K562 (cell line): Measurements from ENCODE around the gene YIF1A. TPM values are rescaled to one million over a fixed set of nuclear protein-coding genes. Genes with fewer than 3 reads are reported as not detected.
A peak's percentile ranks its signal among the peaks of the same experiment; 100 is the strongest.

Experiments used
- ATAC-seq: fragments of 200-7000 bp; cut with Tn5 transposase; 3 replicates; pipeline ENCODE4 v1.9.1; 2020; ENCODE audit warnings: moderate library complexity
- BruUV-seq: library from RNA; stranded (reverse); fragments of 400-500 nt; replicated peaks from 2 replicates; lab custom pipeline; 2021; lab: Mats Ljungman, UMichigan
- CTCF ChIA-PET: fragments of 300-600 bp; formaldehyde crosslinking; extraction: SDS; loops from one replicate; lab custom pipeline; 2021; ENCODE audit warnings: low intra/inter-chr PET ratio; lab: Yijun Ruan, JAX
- POLR2A ChIA-PET: fragments of 300-600, 350-650 bp; sonication (Branson Sonifier 250); formaldehyde crosslinking; extraction: SDS; loops from one replicate; lab custom pipeline; 2021; ENCODE audit warnings: antibody characterized with exemption, inconsistent platforms; lab: Yijun Ruan, JAX
- DNase-seq, 4 experiments: peaks; one replicate each; pipeline versions ENCODE4 v3.0.0 to v3.0.0-alpha.2; 2011 to 2018; ENCODE audit warnings: low spot score in 3 of 4, mixed read lengths in 3 of 4; ENCODE audit errors: extremely low read depth in 1 of 4
- FAIRE-seq: peaks from 2 replicates; lab custom pipeline; 2011; peaks lifted over from hg19 to GRCh38; lab: Jason Lieb, UNC
- H2AFZ ChIP-seq: 2 replicates; pipeline ENCODE4 v1.6.0; 2011; ENCODE audit warnings: low read depth, low read length, control low read depth, inconsistent platforms
- H3K27ac ChIP-seq: fragments of 200-600 bp; 3 replicates; pipeline ENCODE4 v1.8.0; 2011; ENCODE audit warnings: low read depth, mild to moderate bottlenecking, control low read depth, inconsistent platforms, low read length, moderate library complexity, mixed read lengths; ENCODE audit errors: extremely low read depth
- H3K27me3 ChIP-seq, 2 experiments: fragments of 300-600 bp in 1 of 2; 2 replicates in 1 of 2; 3 replicates in 1 of 2; pipeline versions ENCODE4 v1.6.0 to v1.8.0; 2011; ENCODE audit warnings: inconsistent platforms in 2 of 2, low read length in 2 of 2, mild to moderate bottlenecking in 1 of 2, mixed read lengths in 1 of 2, moderate library complexity in 1 of 2; ENCODE audit not compliant: control insufficient read depth in 2 of 2, insufficient read depth in 2 of 2
- H3K36me3 ChIP-seq: fragments of 300-600 bp; 3 replicates; pipeline ENCODE4 v1.8.0; 2011; ENCODE audit warnings: mild to moderate bottlenecking, low read length, inconsistent platforms; ENCODE audit not compliant: control insufficient read depth, insufficient read depth
- H3K4me1 ChIP-seq, 2 experiments: fragments of 200-600 bp in 1 of 2; replicated peaks in 1 of 2; 2 replicates in 1 of 2; 3 replicates in 1 of 2; pipeline versions ENCODE4 v1.5.1 to v1.8.0; 2011; ENCODE audit warnings: inconsistent platforms in 2 of 2, low read length in 2 of 2, mild to moderate bottlenecking in 1 of 2, mixed read lengths in 1 of 2, moderate library complexity in 1 of 2; ENCODE audit not compliant: control insufficient read depth in 2 of 2, insufficient read depth in 2 of 2
- H3K4me2 ChIP-seq: 2 replicates; pipeline ENCODE4 v1.6.1; 2011; ENCODE audit warnings: low read length, control low read depth, inconsistent platforms, mixed read lengths; ENCODE audit not compliant: insufficient read depth
- H3K4me3 ChIP-seq: fragments of 200-600 bp; sonication (generic), shearing (Covaris generic); 2 replicates; pipeline ENCODE4 v1.5.1; 2016; ENCODE audit warnings: control low read depth, inconsistent platforms
- H3K79me2 ChIP-seq: fragments of 200-600 bp; 3 replicates; pipeline ENCODE4 v1.8.0; 2011; ENCODE audit warnings: low read length, inconsistent platforms; ENCODE audit not compliant: control insufficient read depth, insufficient read depth
- H3K9ac ChIP-seq, 2 experiments: 2 replicates each; pipeline versions ENCODE4 v1.6.0 to v1.6.1; 2011; ENCODE audit warnings: low read depth in 2 of 2, low read length in 2 of 2, control low read depth in 1 of 2, inconsistent platforms in 1 of 2, mild to moderate bottlenecking in 1 of 2, mixed read lengths in 1 of 2; ENCODE audit not compliant: insufficient read depth in 1 of 2
- H3K9me1 ChIP-seq: one replicate; pipeline ENCODE4 v1.6.0; 2011; ENCODE audit warnings: inconsistent platforms, mild to moderate bottlenecking, low read length, moderate library complexity; ENCODE audit not compliant: control insufficient read depth, insufficient read depth
- H3K9me3 ChIP-seq: replicated peaks from 2 replicates; pipeline ENCODE4 v1.5.1; 2011; ENCODE audit warnings: low read depth, low read length, inconsistent platforms; ENCODE audit not compliant: control insufficient read depth, insufficient read depth
- H4K20me1 ChIP-seq: replicated peaks from 2 replicates; pipeline ENCODE4 v1.6.1; 2011; ENCODE audit warnings: low read length, inconsistent platforms, mixed read lengths; ENCODE audit not compliant: control insufficient read depth, insufficient read depth
- BRD4 ChIP-seq: fragments of 200-600 bp; sonication (generic); IDR thresholded peaks from 2 replicates; pipeline ENCODE4 v1.6.1; 2017; ENCODE audit warnings: inconsistent platforms
- C11orf30 ChIP-seq: fragments of 450-650 bp; IDR thresholded peaks from 2 replicates; pipeline ENCODE4 v1.6.1; 2016; ENCODE audit warnings: low read depth, mild to moderate bottlenecking
- FOXA3 ChIP-seq, 2 experiments: fragments of 450-650 bp in 1 of 2; sonication (generic) in 1 of 2; formaldehyde crosslinking; IDR thresholded peaks in 1 of 2; conservative IDR thresholded peaks in 1 of 2; 2 replicates each; pipeline versions ENCODE4 v1.4.0 to v1.8.0; 2020 to 2022; ENCODE audit warnings: mild to moderate bottlenecking in 2 of 2, missing genetic modification reagents in 1 of 2
- HEY1 ChIP-seq: fragments of 250-450 bp; sonication (Bioruptor Pico); IDR thresholded peaks from 2 replicates; pipeline ENCODE4 v1.5.0; 2020; ENCODE audit warnings: mild to moderate bottlenecking, moderate library complexity, borderline replicate concordance
- ILK ChIP-seq: fragments of 450-650 bp; IDR thresholded peaks from 2 replicates; pipeline ENCODE4 v1.6.1; 2016; ENCODE audit warnings: missing genetic modification characterization, low read depth, mild to moderate bottlenecking, missing compliant biosample characterization, moderate library complexity, borderline replicate concordance
- KLF10 ChIP-seq: fragments of 250-450 bp; sonication (Bioruptor Pico); IDR thresholded peaks from 2 replicates; pipeline ENCODE4 v1.6.1; 2021; ENCODE audit warnings: matching md5 sums
- MAFF ChIP-seq: IDR thresholded peaks from 2 replicates; pipeline ENCODE4 v1.6.1; 2012; ENCODE audit warnings: low read length, improper control_type of control experiment
- MAFG ChIP-seq: fragments of 450-650 bp; conservative IDR thresholded peaks from 2 replicates; pipeline ENCODE4 v1.6.1; 2016; ENCODE audit warnings: missing genetic modification characterization, missing compliant biosample characterization
- NCOA6 ChIP-seq: fragments of 450-650 bp; IDR thresholded peaks from 2 replicates; pipeline ENCODE4 v1.6.1; 2017; ENCODE audit warnings: mild to moderate bottlenecking
- NR3C1 ChIP-seq: sonication (generic); formaldehyde crosslinking; IDR thresholded peaks from 2 replicates; pipeline ENCODE4 v1.8.1; 2022; ENCODE audit warnings: missing genetic modification reagents
- RBM39 ChIP-seq: fragments of 200-400 bp; formaldehyde crosslinking; optimal IDR thresholded peaks from 2 replicates; pipeline ENCODE3; 2018; ENCODE audit warnings: low read depth, low read length
- TAF7 ChIP-seq: fragments of 450-650 bp; IDR thresholded peaks from 2 replicates; pipeline ENCODE4 v1.6.1; 2016; ENCODE audit warnings: missing genetic modification characterization, missing compliant biosample characterization
- TSC22D4 ChIP-seq: fragments of 450-650 bp; IDR thresholded peaks from 2 replicates; pipeline ENCODE4 v1.6.1; 2016; ENCODE audit warnings: missing genetic modification characterization, missing biosample characterization, control low read depth
- ZFP30 ChIP-seq: fragments of 250-450 bp; sonication (Bioruptor Pico); IDR thresholded peaks from 2 replicates; pipeline ENCODE4 v1.8.0; 2022; ENCODE audit warnings: moderate library complexity, mild to moderate bottlenecking, inconsistent platforms, borderline replicate concordance
- ZNF124 ChIP-seq: sonication (generic); formaldehyde crosslinking; IDR thresholded peaks from 2 replicates; pipeline ENCODE4 v1.8.1; 2022; ENCODE audit warnings: missing genetic modification reagents
- ZNF316 ChIP-seq: fragments of 450-650 bp; IDR thresholded peaks from 2 replicates; pipeline ENCODE4 v1.6.1; 2016
- ZNF354B ChIP-seq: fragments of 250-450 bp; sonication (Bioruptor Pico); IDR thresholded peaks from 2 replicates; pipeline ENCODE4 v1.4.0; 2020
- WGBS: fragments of 100-300 bp; shearing (Covaris generic); methylation state at CpG from one replicate; pipeline ENCODE4 v1.1.6; 2016; ENCODE audit warnings: low coverage, mixed read lengths; ENCODE audit not compliant: insufficient coverage; ENCODE audit errors: missing lambda C conversion rate; 5-methylcytosine and 5-hydroxymethylcytosine counted together
- in situ Hi-C: fragments of 300-500 bp; cut with MboI; formaldehyde crosslinking; loops from 4 replicates; pipeline ENCODE4 v1.15.0; 2018; ENCODE audit warnings: inconsistent platforms, mixed read lengths
- intact Hi-C: fragments of 100-400 bp; cut with micrococcal nuclease; formaldehyde crosslinking; loops from 2 replicates; pipeline ENCODE4 v1.14.2; 2022
- polyA plus RNA-seq, 8 experiments: library from polyadenylated mRNA; depleted of rRNA in 4 of 8; stranded (reverse) in 5 of 8; unstranded in 3 of 8; fragments of >200 nt; fragmentation: Nextera tagmentation in 2 of 8; fragmentation: Illumina TruSeq in 1 of 8; extraction: Ambion mirVana in 2 of 8; extraction: Trizol in 1 of 8; gene quantifications; 2 replicates each; pipeline versions ENCODE4 v1.2.1 to v1.2.3, GENCODE V29; 2011 to 2014; ENCODE audit warnings: inconsistent platforms in 1 of 8, missing spikeins in 1 of 8
- total RNA-seq, 7 experiments: library from RNA; depleted of rRNA in 6 of 7; stranded (reverse); fragments of >200 nt in 6 of 7; fragmentation: Illumina TruSeq in 2 of 7; extraction: Trizol in 2 of 7; gene quantifications; 2 replicates each; pipeline versions ENCODE4 v1.2.1 to v1.2.3, GENCODE V29; 2011 to 2021; ENCODE audit warnings: low replicate concordance in 1 of 7
- TF ChIP-seq, protein P1 (sequence below): fragments of 450-650 bp; formaldehyde crosslinking; IDR thresholded peaks from 2 replicates; pipeline ENCODE4 v1.4.0; 2020; ENCODE audit warnings: mild to moderate bottlenecking, moderate library complexity

Gene YIF1A
- total and polyA plus RNA-seq, 9 of the 15 experiments (the other 6 are each of a cell fraction or from before 2014, with no cell fraction given) = 8.6 to 121 (median 77.2) TPM

DNA sequence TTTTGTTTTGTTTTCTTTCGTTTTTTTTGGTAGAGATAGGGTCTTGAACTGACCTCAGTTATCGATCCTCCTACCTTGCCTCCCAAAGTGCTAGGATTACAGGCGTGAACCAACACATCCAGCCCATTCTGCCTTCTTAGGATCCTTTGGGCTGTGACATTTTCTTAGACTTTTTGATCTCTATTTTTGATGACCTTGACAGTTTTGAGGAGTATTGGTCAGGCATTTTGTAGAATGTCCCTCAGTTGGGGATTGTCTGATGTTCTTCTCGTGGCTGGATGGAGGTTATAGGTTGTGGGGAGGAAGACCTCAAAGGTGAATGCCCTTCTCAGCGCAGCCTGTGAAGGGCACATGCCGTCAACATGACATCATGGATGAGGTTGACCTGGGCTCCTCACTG, 40.0 kb downstream of the YIF1A start:
- no peak for ATAC-seq
- Histone ChIP-seq H2AFZ (no peak overlapping the region), H3K9me1 (no peaks in the 10 kb centered on the region), H3K4me1 (no peaks in the 10 kb centered on the region), H3K27ac (no peak overlapping the region), H3K36me3 (no peaks in the 10 kb centered on the region), H3K4me2 (no peak overlapping the region), H3K79me2 (no peaks in the 10 kb centered on the region), H3K9me3 (no peaks in the 10 kb centered on the region), H3K27me3 (no peaks in the 10 kb centered on the region), H3K9ac (no peak overlapping the region), H4K20me1 (0 out of 2 replicates have a peak, but pooled peaks cover 4% of the 10 kb centered on the region), H3K4me3 (no peak overlapping the region)
- no peak for DNase-seq
- in situ Hi-C loops = no loop called here
- TF ChIP-seq MAFF = peak; percentile 62
- no peak for TF ChIP-seq BRD4
- no peak for TF ChIP-seq RBM39
- TF ChIP-seq ILK (tag) = no peak
- no peak for TF ChIP-seq ZFP30 (CRISPR knock-in tag)
- no peak for TF ChIP-seq FOXA3 (CRISPR knock-in tag; conservative IDR thresholded peaks at IDR 0.05 in 1 of 2, IDR thresholded peaks at IDR 0.05 in 1 of 2)
- TF ChIP-seq, protein P1, sequence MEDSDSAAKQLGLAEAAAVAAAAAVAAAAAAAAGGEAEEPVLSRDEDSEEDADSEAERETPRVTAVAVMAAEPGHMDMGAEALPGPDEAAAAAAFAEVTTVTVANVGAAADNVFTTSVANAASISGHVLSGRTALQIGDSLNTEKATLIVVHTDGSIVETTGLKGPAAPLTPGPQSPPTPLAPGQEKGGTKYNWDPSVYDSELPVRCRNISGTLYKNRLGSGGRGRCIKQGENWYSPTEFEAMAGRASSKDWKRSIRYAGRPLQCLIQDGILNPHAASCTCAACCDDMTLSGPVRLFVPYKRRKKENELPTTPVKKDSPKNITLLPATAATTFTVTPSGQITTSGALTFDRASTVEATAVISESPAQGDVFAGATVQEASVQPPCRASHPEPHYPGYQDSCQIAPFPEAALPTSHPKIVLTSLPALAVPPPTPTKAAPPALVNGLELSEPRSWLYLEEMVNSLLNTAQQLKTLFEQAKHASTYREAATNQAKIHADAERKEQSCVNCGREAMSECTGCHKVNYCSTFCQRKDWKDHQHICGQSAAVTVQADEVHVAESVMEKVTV (CRISPR knock-in tag) = no peak
- TF ChIP-seq MAFG (tag) = peak; percentile 53
- TF ChIP-seq NCOA6 = no peak
- no peak for TF ChIP-seq TAF7
- TF ChIP-seq ZNF316 = peak; percentile 87
- TF ChIP-seq ZNF124 (CRISPR knock-in tag) = no peak
- TF ChIP-seq HEY1 (CRISPR knock-in tag) = no peak
- no peak for TF ChIP-seq NR3C1 (CRISPR knock-in tag)
- no peak for TF ChIP-seq KLF10 (CRISPR knock-in tag)
- no peak for TF ChIP-seq ZNF354B
- TF ChIP-seq C11orf30 = peak; percentile 74
- no peak for TF ChIP-seq TSC22D4 (tag)
- intact Hi-C loops = no loop called here
- 48% methylated on average over 6 of the region's 6 CpGs for WGBS
- no TSS peak for BruUV-seq
- POLR2A ChIA-PET = interaction anchor here (3.4 kb wide), 1 partner anchor 12 kb away, joined by 22 read pairs; no protein-coding TSS in a partner anchor
- no peak for FAIRE-seq
- CTCF ChIA-PET = no interaction called here
